Mucosa of descending colon (tissue), 3 donors: Measurements from ENCODE around the gene EID3. TPM values are rescaled to one million over a fixed set of nuclear protein-coding genes. Genes with fewer than 3 reads are reported as not detected.
"Not testable (repeated sequence)": the region's sequence is repeated elsewhere in the genome, so short reads cannot be mapped to it uniquely, and the experiment has no call there.

ENCODE experiments used
- ATAC-seq: fragments of 200-7000 bp; cut with Tn5 transposase; one replicate; pipeline ENCODE4 v1.9.1; 2020; ENCODE audit warnings: mild to moderate bottlenecking, moderate library complexity
- DNase-seq, 3 donors: peaks; one replicate each; pipeline ENCODE4 v3.0.0-alpha.2; 2020
- H3K36me3 ChIP-seq: fragments of 200-600 bp; one replicate; pipeline ENCODE4 v1.8.0; 2021; ENCODE audit warnings: low read depth, mild to moderate bottlenecking
- H3K4me1 ChIP-seq: fragments of 200-600 bp; one replicate; pipeline ENCODE4 v1.8.0; 2021; ENCODE audit warnings: low read depth, mild to moderate bottlenecking
- H3K4me3 ChIP-seq: fragments of 200-600 bp; one replicate; pipeline ENCODE4 v1.8.0; 2021; ENCODE audit warnings: mild to moderate bottlenecking
- H3K9me3 ChIP-seq: fragments of 200-600 bp; one replicate; pipeline ENCODE4 v1.8.0; 2021; ENCODE audit warnings: mild to moderate bottlenecking
- CTCF ChIP-seq: fragments of 200-600 bp; IDR thresholded peaks from one replicate; pipeline ENCODE4 v1.8.0; 2022; ENCODE audit warnings: antibody characterized with exemption, mild to moderate bottlenecking
- intact Hi-C, 2 donors: fragments of 100-400 bp; cut with DNase I in 1 of 2; cut with micrococcal nuclease in 1 of 2; formaldehyde crosslinking; loops; one replicate each; pipeline versions ENCODE4 v1.11.0 to v1.11.1; 2022; cut with DNase I, micrococcal nuclease
- total RNA-seq, 3 donors: library from RNA; stranded (reverse); fragmentation: NEBNext Ultra II Directional in 2 of 3; extraction: Animal tissue kit (Norgen Biotek cat#: 25700) in 2 of 3; gene quantifications; one replicate each; pipeline versions ENCODE4 v1.2.1 to v1.2.4, GENCODE V29; 2021 to 2023
- donor health status: DM: no; HTN: no; CAD: no; lungs with moderate emphysema.
- donor health status: DM: no; HTN: no; CAD: no.
- donor health status: DM: no; HTN: yes; CAD: no.

EID3 gene
- total RNA-seq, 3 donors from 2014 or later: 2.4 to 6.4 (median 3.9) TPM

- TF ChIP-seq CTCF: no peak
- ATAC-seq: no peak
- H3K4me1 ChIP-seq: no peaks in the 10 kb centered on the region
- intact Hi-C loops: no loop called here
- no peaks in the 10 kb centered on the region for H3K36me3 ChIP-seq
- no peak overlapping the region for H3K4me3 ChIP-seq
- no peak for DNase-seq
- no peaks in the 10 kb centered on the region for H3K9me3 ChIP-seq
Measured at GRCh38 chr12:104321949-104322348, 18.4 kb downstream of the EID3 start.

- H3K4me1 ChIP-seq, H3K36me3 ChIP-seq, DNase-seq, intact Hi-C loops, ATAC-seq, H3K9me3 ChIP-seq, H3K4me3 ChIP-seq: not testable (repeated sequence)
Measured at GRCh38 chr12:104322533-104322932, 19.0 kb downstream of the EID3 start.

- intact Hi-C loops: no loop called here
- ATAC-seq (no peak), DNase-seq (no peak)
- no peak for TF ChIP-seq CTCF
- H3K4me3 ChIP-seq: no peak overlapping the region
- H3K9me3 ChIP-seq: no peaks in the 10 kb centered on the region
- H3K4me1 ChIP-seq: no peaks in the 10 kb centered on the region
- H3K36me3 ChIP-seq: peaks cover 10% of the 10 kb centered on the region
Measured at GRCh38 chr12:104323899-104324298, 20.4 kb downstream of the EID3 start.

- DNase-seq, intact Hi-C loops, H3K9me3 ChIP-seq, ATAC-seq, H3K4me3 ChIP-seq, H3K4me1 ChIP-seq, H3K36me3 ChIP-seq: not testable (repeated sequence)
Measured at GRCh38 chr12:104328278-104328677, 24.7 kb downstream of the EID3 start.

- no peak overlapping the region for H3K4me3 ChIP-seq
- H3K36me3 ChIP-seq: peaks cover 10% of the 10 kb centered on the region
- DNase-seq: no peak
- intact Hi-C loops: no loop called here
- no peaks in the 10 kb centered on the region for H3K9me3 ChIP-seq
- no peak for ATAC-seq
- no peak for TF ChIP-seq CTCF
- H3K4me1 ChIP-seq: no peaks in the 10 kb centered on the region
Measured at GRCh38 chr12:104328790-104329189, 25.3 kb downstream of the EID3 start.

- peaks cover 10% of the 10 kb centered on the region for H3K36me3 ChIP-seq
- H3K4me1 ChIP-seq: no peaks in the 10 kb centered on the region
- intact Hi-C loops: no loop called here
- ATAC-seq: no peak
- TF ChIP-seq CTCF: no peak
- no peaks in the 10 kb centered on the region for H3K9me3 ChIP-seq
- DNase-seq: no peak
- no peak overlapping the region for H3K4me3 ChIP-seq
Measured at GRCh38 chr12:104329707-104330532, 26.4 kb downstream of the EID3 start.

GRCh38 chr12:104331376-104331775 lies 27.8 kb downstream of the EID3 start:
- ATAC-seq (no peak), DNase-seq (no peak)
- TF ChIP-seq CTCF: no peak
- Histone ChIP-seq H3K4me3 (no peak overlapping the region), H3K4me1 (no peaks in the 10 kb centered on the region), H3K36me3 (peaks cover 10% of the 10 kb centered on the region), H3K9me3 (no peaks in the 10 kb centered on the region)
- intact Hi-C loops: no loop called here

GRCh38 chr12:104332273-104332672 lies 28.7 kb downstream of the EID3 start:
- H3K36me3 ChIP-seq, ATAC-seq, DNase-seq, intact Hi-C loops, H3K4me3 ChIP-seq, H3K9me3 ChIP-seq, H3K4me1 ChIP-seq: not testable (repeated sequence)
